GM15510 (cell line): ENCODE measurements around the gene MIGA1.

Experiments
- POLR2A ChIP-seq: IDR thresholded peaks from 3 replicates; pipeline ENCODE4 v1.6.1; 2011; ENCODE audit warnings: borderline replicate concordance; ENCODE audit not compliant: insufficient read length; ENCODE audit errors: extremely low read depth

MIGA1 gene

DNA sequence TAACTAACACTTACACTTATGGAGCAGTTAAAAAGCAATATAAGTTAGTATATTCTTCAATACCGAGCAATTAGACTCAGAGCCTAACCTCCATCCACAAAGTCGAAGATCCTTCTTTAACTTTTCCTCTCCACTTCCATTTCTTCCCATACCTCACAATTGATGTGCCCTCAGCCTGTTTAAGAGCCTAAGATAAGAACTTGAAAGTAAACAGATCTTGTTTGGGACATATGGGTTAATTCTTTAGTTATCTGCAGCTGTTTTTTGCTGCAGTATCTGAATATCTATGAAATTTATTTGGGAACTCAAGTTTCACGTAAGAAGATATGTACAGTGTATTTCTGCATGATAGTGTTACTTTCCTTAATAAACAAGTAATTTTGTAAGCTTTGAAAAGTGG is 51.5 kb downstream of the MIGA1 start:
- no peak for TF ChIP-seq POLR2A

- no peak for TF ChIP-seq POLR2A
Observed at GRCh38 chr1:77831566-77831965, 52.1 kb downstream of the MIGA1 start.

- TF ChIP-seq POLR2A: no peak
Observed at GRCh38 chr1:77831976-77832711, 52.7 kb downstream of the MIGA1 start.

DNA sequence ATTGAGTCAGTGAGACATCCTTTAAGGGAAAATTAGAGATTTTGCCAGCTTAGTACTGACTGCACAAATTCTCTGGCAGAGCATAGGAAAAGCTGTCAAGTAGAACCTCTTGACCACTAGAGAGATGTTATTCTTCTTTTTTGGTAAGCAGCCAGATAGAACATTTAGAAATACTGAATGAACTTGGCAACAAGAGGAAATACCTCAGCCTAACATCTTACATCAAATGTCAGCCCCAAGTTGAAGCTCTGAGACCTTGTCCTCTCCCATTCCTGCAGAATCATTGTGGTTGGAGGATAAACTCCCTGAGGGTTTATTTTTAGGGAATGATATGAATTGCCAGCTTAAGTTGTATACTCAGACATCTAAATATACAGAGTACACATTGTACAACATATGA is 53.5 kb downstream of the MIGA1 start:
- TF ChIP-seq POLR2A: no peak

GRCh38 chr1:77833521-77834100 is 54.2 kb downstream of the MIGA1 start:
- no peak for TF ChIP-seq POLR2A

- TF ChIP-seq POLR2A: no peak
Observed at GRCh38 chr1:77834771-77835334, 55.4 kb downstream of the MIGA1 start.

DNA sequence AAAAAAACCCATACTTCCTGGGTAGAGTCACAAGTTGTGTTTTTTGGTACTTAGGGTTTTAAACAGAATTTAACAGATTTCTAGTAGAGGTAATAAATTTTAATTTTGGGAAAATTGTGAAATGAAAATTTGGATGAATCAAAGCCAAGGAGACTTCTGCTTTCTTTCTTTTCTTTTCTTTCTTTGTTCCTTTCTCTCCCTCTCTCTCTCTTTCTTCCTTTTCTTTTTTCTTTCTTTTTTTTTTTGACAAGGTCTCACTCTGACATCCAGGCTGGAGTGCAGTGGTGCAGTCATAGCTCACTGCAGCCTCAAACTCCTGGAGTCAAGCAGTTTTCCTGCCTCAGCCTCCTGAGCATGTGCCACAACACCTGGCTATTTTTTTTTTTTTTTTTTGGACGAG is 62.1 kb downstream of the MIGA1 start:
- no peak for TF ChIP-seq POLR2A

DNA sequence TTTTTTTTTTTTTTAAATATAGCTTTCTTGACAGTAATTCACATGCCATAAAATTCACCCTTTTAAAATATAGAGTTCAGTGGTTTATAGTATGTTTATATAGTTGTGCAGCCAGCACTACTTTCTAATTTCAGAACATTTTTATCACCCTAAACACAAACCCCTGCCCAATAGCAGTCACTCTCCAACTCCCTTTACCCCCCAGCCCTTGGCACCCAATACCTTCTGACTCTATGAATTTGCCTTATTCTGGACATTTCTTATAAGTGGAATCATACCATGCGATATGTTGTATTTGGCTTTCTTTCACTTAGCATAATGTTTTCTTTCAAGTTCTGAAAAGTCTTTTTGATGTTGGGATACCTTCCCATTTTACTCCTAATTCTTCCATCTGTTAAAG is 66.5 kb downstream of the MIGA1 start:
- TF ChIP-seq POLR2A: no peak

DNA sequence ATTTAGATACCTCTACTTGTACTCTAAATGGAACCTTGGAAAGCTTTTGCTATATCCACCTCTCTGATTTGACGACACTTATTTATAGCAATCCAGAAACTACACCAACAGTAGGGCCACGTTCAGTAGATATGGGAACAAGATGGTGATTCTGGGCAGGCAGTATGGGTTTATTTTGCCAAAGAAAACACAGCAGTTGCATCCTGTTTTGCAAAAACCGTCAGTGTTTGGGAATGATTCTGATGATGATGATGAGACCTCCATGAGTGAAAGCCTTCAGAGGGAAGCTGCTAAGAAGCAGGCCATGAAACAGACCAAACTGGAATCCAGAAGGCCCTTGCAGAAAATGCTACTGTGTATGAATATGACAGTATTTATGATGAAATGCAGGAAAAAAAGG is 67.5 kb downstream of the MIGA1 start:
- TF ChIP-seq POLR2A: no peak

- no peak for TF ChIP-seq POLR2A
Observed at GRCh38 chr1:77847621-77848080, 68.2 kb downstream of the MIGA1 start.

GRCh38 chr1:77850082-77850481 is 70.6 kb downstream of the MIGA1 start:
- TF ChIP-seq POLR2A: no peak

- TF ChIP-seq POLR2A: no peak
Observed at GRCh38 chr1:77857552-77857951, 78.1 kb downstream of the MIGA1 start.

DNA sequence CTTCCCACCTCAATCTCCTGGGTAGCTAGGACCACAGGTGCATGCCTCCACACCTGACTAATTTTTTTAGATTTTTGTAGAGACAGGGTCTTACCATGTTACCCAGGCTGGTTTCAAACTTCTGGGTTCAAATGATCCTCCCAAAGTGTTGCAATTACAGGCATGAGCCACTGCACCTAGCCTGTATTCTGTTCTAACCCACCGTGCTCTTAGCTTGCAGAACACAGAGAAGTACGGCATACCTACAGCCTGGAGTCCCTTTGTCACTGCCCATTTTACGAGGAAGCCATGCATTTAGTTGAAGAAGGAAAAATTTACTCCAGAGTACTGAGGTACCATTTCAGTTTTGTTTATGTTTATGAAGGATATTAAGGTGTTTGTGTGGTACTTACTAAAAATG is 79.3 kb downstream of the MIGA1 start:
- TF ChIP-seq POLR2A: no peak

- no peak for TF ChIP-seq POLR2A
Observed at GRCh38 chr1:77859248-77859647, 79.8 kb downstream of the MIGA1 start.

- TF ChIP-seq POLR2A: no peak
Observed at GRCh38 chr1:77866296-77866695, 86.8 kb downstream of the MIGA1 start.

- TF ChIP-seq POLR2A: no peak
Observed at GRCh38 chr1:77872645-77873044, 93.2 kb downstream of the MIGA1 start.
